Measurements from ENCODE around the gene PROB1. TPM values are rescaled to one million over a fixed set of nuclear protein-coding genes. Genes with fewer than 3 reads are reported as not detected.
"Not testable (repeated sequence)": the region's sequence is repeated elsewhere in the genome, so short reads cannot be mapped to it uniquely, and the experiment has no call there.

PROB1 gene, protein sequence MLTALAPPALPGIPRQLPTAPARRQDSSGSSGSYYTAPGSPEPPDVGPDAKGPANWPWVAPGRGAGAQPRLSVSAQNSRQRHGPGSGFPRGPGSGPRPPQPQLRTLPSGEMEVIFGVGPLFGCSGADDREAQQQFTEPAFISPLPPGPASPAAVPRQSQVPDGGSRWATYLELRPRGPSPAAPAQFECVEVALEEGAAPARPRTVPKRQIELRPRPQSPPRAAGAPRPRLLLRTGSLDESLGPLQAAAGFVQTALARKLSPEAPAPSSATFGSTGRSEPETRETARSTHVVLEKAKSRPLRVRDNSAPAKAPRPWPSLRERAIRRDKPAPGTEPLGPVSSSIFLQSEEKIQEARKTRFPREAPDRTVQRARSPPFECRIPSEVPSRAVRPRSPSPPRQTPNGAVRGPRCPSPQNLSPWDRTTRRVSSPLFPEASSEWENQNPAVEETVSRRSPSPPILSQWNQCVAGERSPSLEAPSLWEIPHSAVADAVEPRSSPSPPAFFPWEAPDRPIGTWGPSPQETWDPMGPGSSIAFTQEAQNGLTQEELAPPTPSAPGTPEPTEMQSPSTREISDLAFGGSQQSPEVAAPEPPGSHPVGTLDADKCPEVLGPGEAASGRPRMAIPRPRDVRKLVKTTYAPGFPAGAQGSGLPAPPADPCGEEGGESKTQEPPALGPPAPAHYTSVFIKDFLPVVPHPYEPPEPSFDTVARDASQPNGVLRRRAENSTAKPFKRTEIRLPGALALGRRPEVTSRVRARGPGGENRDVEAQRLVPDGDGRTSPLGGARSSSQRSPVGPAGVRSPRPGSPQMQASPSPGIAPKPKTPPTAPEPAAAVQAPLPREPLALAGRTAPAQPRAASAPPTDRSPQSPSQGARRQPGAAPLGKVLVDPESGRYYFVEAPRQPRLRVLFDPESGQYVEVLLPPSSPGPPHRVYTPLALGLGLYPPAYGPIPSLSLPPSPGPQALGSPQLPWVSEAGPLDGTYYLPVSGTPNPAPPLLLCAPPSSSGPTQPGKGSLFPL
- total RNA-seq (2014; rRNA removed) (1.9 and 2.2 TPM in 2 replicates), Bru-seq, nascent RNA (percentile 47 among the genes with signal in this experiment), BruChase-seq, experiment 1, labeled RNA remaining after a 6-hour chase (percentile 48 among the genes with signal in this experiment), BruChase-seq, experiment 2, labeled RNA remaining after a 2-hour chase (percentile 52 among the genes with signal in this experiment)
- long read RNA-seq, full-length matches to known transcripts: 5 of 5 reads
- long read RNA-seq, partial matches to known transcripts: 0 of 5 reads
- long read RNA-seq, other reads (novel, unspliced or antisense): 0 of 5 reads

GRCh38 chr5:139394654-139395566 is at the start of gene PROB1:
PROB1 (minus strand) TSS chr5:139395104; CDS start chr5:139395081, 23 bp downstream.
- intact Hi-C loops (cut with micrococcal nuclease): no loop called here
- Histone ChIP-seq H3K9ac (ENCODE audit: low read length) (no peak within 1 kb of the TSS), H3K27me3 (ENCODE audit: low read length) (no peaks in the 10 kb centered on the region), H3K4me3 (ENCODE audit: low read length) (no peak within 1 kb of the TSS), H3K79me2 (ENCODE audit: low read length) (peaks cover 28% of the 10 kb centered on the region), H3K4me1 (ENCODE audit: insufficient read depth, low read length) (peaks cover 20% of the 10 kb centered on the region), H4K20me1 (ENCODE audit: low read length) (no peaks in the 10 kb centered on the region), H3K9me2 (replicated peaks; ENCODE audit: low read length) (no peaks in the 10 kb centered on the region), H3K36me3 (ENCODE audit: low read depth, low read length) (no peaks in the 10 kb centered on the region), H2AFZ (ENCODE audit: low read length) (no peak within 1 kb of the TSS), H3F3A (ENCODE audit: low read length, unreplicated experiment) (no peaks in the 10 kb centered on the region), H3K9me3 (ENCODE audit: low read length) (no peaks in the 10 kb centered on the region), H3K4me2 (ENCODE audit: low read length) (0 out of 2 replicates have a peak within 1 kb of the TSS, but pooled peaks have one; percentile 94), H3K27ac (ENCODE audit: low read length) (no peak within 1 kb of the TSS)
- TF ChIP-seq, protein P1, sequence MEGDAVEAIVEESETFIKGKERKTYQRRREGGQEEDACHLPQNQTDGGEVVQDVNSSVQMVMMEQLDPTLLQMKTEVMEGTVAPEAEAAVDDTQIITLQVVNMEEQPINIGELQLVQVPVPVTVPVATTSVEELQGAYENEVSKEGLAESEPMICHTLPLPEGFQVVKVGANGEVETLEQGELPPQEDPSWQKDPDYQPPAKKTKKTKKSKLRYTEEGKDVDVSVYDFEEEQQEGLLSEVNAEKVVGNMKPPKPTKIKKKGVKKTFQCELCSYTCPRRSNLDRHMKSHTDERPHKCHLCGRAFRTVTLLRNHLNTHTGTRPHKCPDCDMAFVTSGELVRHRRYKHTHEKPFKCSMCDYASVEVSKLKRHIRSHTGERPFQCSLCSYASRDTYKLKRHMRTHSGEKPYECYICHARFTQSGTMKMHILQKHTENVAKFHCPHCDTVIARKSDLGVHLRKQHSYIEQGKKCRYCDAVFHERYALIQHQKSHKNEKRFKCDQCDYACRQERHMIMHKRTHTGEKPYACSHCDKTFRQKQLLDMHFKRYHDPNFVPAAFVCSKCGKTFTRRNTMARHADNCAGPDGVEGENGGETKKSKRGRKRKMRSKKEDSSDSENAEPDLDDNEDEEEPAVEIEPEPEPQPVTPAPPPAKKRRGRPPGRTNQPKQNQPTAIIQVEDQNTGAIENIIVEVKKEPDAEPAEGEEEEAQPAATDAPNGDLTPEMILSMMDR (conservative IDR thresholded peaks at IDR 0.05; ENCODE audit: low read depth, low read length): no peak
- TF ChIP-seq EZH2 (IDR thresholded peaks at IDR 0.05; ENCODE audit: low read length, unreplicated experiment): no peak
- TF ChIP-seq EZH2phosphoT487 (IDR thresholded peaks at IDR 0.05; ENCODE audit: borderline replicate concordance, low read length): no peak
- BruUV-seq (replicated peaks): no TSS peak
- DNase-seq: no peak
- no peak for ATAC-seq
- CTCF ChIA-PET: no interaction called here
- POLR2A ChIA-PET (ENCODE audit: unreplicated experiment): no interaction called here

GRCh38 chr5:139443831-139444453 is 49.0 kb upstream of the PROB1 start:
- Histone ChIP-seq H3K4me3 (ENCODE audit: low read length) (no peak overlapping the region), H3K9ac (ENCODE audit: low read length) (no peak overlapping the region), H3K4me1 (ENCODE audit: insufficient read depth, low read length) (peaks cover 13% of the 10 kb centered on the region), H4K20me1 (ENCODE audit: low read length) (no peaks in the 10 kb centered on the region), H2AFZ (ENCODE audit: low read length) (no peak overlapping the region), H3K79me2 (ENCODE audit: low read length) (no peaks in the 10 kb centered on the region), H3K9me3 (ENCODE audit: low read length) (no peaks in the 10 kb centered on the region), H3F3A (ENCODE audit: low read length, unreplicated experiment) (no peaks in the 10 kb centered on the region), H3K9me2 (replicated peaks; ENCODE audit: low read length) (no peaks in the 10 kb centered on the region), H3K36me3 (ENCODE audit: low read depth, low read length) (no peaks in the 10 kb centered on the region), H3K27ac (ENCODE audit: low read length) (no peak overlapping the region), H3K4me2 (ENCODE audit: low read length) (no peak overlapping the region), H3K27me3 (ENCODE audit: low read length) (no peaks in the 10 kb centered on the region)
- peak; percentile 51 for DNase-seq
- ChIA-PET POLR2A (ENCODE audit: unreplicated experiment) (no interaction called here), CTCF (no interaction called here)
- no peak for TF ChIP-seq EZH2 (IDR thresholded peaks at IDR 0.05; ENCODE audit: low read length, unreplicated experiment)
- no peak for TF ChIP-seq EZH2phosphoT487 (IDR thresholded peaks at IDR 0.05; ENCODE audit: borderline replicate concordance, low read length)
- TF ChIP-seq, protein P1 (conservative IDR thresholded peaks at IDR 0.05; ENCODE audit: low read depth, low read length): no peak
- BruUV-seq (replicated peaks): no TSS peak
- ATAC-seq: peak; percentile 37
- intact Hi-C loops (cut with micrococcal nuclease): no loop called here

DNA sequence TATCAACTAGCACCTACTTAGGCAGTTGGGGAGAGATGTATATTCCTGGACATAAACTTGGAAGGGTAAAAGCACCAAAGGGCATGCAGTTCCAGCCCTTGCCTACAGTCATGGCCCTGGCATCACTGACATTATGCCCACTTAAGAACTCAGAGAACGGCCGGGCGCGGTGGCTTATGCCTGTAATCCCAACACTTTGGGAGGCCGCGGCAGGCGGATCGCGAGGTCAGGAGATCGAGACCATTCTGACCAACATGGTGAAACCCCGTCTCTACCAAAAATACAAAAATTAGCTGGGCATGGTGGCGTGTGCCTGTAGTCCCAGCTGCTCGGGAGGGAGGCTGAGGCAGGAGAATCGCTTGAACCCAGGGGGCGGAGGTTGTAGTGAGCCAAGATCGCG is 45.5 kb upstream of the PROB1 start:
- POLR2A ChIA-PET (ENCODE audit: unreplicated experiment); H4K20me1 ChIP-seq (ENCODE audit: low read length); H3K9me2 ChIP-seq (replicated peaks; ENCODE audit: low read length); H3K9me3 ChIP-seq (ENCODE audit: low read length); H3K27ac ChIP-seq (ENCODE audit: low read length); H3K36me3 ChIP-seq (ENCODE audit: low read depth, low read length); H3K4me2 ChIP-seq (ENCODE audit: low read length); H3K4me3 ChIP-seq (ENCODE audit: low read length); BruUV-seq (replicated peaks); H2AFZ ChIP-seq (ENCODE audit: low read length); DNase-seq; H3K79me2 ChIP-seq (ENCODE audit: low read length); intact Hi-C loops (cut with micrococcal nuclease); H3F3A ChIP-seq (ENCODE audit: low read length, unreplicated experiment); H3K9ac ChIP-seq (ENCODE audit: low read length); CTCF ChIA-PET; ATAC-seq; H3K27me3 ChIP-seq (ENCODE audit: low read length): not testable (repeated sequence)
- peaks cover 18% of the 10 kb centered on the region for H3K4me1 ChIP-seq (ENCODE audit: insufficient read depth, low read length)
